LNCAP (cell line): ENCODE data around the gene OXLD1.

Source experiments
- TF ChIP-seq, protein P1 (sequence below): fragments of 450-650 bp; IDR thresholded peaks from 2 replicates; pipeline ENCODE4 v1.5.1; 2017; ENCODE audit warnings: mild to moderate bottlenecking

The OXLD1 gene

DNA sequence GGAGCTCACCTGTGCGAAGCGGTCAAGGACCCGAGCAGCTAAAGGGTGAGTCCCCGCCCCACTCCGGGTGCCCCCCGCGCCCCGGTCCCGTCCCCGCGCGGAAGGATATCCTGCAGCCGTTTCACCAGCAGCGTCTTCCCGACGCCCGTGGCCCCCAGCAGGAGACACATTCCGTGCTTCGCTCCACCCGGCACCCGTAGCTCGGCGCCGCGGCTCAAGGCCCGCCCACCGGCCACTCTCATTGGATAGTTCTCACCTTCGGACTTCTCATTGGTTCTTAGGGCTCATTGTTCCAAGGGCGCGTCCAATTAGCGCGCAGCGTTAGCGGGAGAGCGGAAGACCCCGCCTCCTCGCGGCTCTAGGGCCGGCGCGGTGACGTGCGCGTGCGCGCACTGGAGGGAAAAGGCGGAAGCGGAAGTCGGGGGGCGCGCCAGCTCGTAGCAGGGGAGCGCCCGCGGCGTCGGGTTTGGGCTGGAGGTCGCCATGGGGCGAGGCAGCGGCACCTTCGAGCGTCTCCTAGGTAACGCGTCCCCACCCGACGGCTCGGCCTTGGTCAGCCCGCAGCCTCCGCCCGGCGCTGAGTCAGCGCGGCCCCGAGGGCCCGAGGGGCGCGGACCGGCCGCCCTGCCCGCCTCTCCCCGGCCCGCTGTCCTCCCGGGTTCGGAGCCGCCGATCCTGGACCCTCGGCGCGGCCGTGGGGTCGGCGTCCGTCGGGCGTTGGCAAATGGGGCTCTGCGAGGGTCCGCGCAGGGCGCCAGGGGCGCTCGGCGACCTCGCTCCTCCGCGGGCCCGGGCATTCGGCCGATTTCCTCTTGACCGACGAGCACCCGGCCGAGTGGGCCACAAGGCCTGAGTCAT is 17.4 kb upstream of the OXLD1 start, which contains the start of the genes ARL16 and HGS:
TSS of gene ARL16 (minus strand) at position 214 of the 858 bp plus-strand sequence. CDS start at position 170, 44 bp downstream.
TSS of gene HGS (plus strand) at position 428 of the 858 bp plus-strand sequence. CDS start at position 484, 56 bp downstream.
- TF ChIP-seq, protein P1, sequence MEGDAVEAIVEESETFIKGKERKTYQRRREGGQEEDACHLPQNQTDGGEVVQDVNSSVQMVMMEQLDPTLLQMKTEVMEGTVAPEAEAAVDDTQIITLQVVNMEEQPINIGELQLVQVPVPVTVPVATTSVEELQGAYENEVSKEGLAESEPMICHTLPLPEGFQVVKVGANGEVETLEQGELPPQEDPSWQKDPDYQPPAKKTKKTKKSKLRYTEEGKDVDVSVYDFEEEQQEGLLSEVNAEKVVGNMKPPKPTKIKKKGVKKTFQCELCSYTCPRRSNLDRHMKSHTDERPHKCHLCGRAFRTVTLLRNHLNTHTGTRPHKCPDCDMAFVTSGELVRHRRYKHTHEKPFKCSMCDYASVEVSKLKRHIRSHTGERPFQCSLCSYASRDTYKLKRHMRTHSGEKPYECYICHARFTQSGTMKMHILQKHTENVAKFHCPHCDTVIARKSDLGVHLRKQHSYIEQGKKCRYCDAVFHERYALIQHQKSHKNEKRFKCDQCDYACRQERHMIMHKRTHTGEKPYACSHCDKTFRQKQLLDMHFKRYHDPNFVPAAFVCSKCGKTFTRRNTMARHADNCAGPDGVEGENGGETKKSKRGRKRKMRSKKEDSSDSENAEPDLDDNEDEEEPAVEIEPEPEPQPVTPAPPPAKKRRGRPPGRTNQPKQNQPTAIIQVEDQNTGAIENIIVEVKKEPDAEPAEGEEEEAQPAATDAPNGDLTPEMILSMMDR = no peak

DNA sequence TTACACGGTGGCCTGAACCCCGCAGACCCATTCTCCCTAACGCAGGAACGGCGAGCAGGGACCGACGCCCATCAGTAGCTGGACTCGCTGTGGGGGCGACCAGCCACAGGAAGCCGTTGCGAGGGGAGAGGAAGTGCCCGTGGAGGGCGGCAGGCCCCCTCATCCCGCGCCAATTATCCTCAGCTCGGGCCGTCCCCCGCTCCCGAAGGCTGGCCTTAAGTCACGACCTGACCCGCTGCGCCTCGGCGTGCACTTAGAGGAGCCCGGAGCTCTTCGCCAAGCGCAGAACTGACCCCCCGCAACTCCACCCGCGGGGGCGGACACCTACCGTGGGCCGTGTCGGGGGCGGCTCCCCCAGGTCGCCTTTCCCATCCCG is 16.8 kb upstream of the OXLD1 start:
- TF ChIP-seq, protein P1 = no peak

DNA sequence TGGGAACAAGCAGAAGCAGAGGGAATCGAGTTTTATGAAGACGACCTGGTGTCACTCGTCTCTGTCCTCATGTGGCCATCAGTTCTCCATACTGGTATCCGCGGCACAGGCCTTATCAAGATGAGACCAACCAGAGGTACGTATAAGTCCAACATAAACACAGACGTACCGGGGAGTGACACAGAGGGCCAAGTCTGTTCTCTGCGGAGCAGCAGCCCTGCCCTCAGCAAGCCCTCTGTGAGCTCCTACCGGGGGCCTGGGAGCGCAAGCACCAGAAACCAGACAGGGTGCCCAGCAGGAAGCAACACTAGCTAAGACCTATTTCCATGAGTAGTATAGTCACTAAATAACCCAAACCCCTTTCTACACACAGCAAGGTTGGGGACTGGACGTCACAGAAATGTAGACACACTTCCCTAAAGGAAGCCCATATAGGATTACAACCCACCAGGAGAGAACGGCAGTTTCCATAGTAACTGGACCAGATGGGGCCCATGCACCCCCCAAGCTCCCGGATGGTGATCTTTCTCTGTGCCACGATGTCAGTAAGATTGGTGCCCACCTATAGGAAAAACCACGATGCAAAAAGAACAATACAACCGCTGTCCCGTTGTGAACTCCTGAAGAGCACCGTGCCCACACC is 16.3 kb upstream of the OXLD1 start:
- TF ChIP-seq, protein P1 = no peak

DNA sequence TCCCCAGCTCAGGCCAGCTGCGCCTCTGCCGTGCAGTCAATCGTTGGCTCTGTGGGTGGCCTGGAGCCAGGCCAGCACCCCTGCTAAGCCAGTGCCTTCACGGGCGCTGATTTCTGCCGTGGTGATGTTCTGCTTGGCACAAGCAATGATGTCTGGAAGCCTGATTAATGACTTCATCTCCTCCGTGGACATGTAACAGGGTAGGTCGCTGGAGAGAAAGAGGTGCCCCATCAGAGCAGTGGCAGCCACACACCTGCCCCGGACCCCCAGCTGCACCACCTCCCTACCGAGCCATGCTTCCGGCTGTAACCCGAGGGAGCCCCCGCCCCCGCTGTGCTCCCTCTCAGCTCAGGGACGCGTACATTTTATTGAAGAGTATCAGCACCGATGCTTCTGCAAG is 15.3 kb upstream of the OXLD1 start:
- TF ChIP-seq, protein P1 = no peak

DNA sequence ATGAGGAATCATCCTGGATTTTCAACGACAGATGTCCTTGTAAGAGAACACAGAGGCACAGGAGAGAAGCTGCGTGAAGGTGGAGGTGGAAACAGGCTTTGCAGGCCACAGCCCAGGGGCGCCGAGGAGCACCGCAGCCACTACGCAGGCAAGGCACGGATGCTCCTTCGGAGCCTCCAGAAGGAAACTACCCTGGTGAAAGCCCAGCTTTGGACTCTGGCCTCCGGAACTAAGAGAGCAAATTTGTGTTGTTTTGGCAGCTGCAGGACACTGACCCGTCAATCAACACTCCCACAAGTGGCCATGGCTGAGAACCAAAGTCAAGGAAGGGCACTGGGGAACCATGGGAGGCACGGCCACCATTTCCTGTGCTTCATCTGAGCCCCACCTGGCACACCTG is 13.7 kb upstream of the OXLD1 start:
- TF ChIP-seq, protein P1 = no peak

DNA sequence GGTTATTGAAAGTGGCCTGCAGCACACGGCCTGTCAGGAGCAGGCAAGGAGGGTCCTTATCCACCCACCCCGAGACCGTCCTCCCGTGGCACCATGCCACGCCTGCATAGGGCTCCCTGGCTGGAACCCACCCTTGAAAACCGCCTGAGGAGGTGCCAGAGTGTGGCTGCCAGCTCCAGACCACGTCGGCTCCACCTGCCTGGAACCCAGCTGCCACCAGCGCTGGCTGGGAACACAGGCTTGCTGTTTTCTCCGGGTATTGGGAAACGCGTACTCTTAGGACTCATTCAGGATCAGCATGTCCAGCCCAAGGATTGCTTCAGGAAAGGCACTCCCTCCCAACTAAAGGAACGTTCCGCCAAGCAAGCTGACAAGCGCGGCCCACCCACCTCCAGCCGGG is 10.5 kb upstream of the OXLD1 start:
- TF ChIP-seq, protein P1 = no peak

DNA sequence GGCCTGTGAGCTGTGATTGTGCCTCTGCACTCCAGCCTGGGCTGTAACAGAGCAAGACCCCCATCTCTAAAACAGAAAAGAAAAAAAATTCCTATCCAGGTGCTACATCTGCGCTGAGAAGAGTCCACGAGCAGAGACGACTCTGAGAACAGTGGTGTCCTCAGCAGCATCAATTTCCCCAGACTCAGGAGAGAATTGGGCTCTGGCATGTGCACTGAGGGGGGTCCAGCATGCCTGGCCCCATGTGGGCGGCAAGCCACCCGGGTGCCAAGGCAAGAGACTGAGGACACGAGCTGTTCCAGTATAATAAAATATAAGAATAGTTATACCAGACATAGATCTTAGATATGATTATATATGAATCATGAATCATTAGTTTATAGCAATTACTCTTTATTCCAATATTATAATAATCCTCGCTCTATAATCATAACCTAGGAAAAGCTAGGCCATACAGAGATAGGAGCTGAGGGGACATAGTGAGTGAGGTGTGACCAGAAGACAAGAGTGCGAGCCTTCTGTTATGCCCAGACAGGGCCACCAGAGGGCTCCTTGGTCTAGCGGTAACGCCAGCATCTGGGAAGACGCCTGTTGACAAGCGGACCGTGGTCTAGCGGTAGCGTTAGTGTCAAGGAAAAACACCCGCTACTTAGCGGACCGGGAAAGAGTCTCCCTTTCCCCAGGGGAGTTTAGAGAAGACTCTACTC is 9.3 kb upstream of the OXLD1 start:
- TF ChIP-seq, protein P1 = peak; percentile 65
